ENCODE results near the gene RTKN.

RTKN gene

DNA sequence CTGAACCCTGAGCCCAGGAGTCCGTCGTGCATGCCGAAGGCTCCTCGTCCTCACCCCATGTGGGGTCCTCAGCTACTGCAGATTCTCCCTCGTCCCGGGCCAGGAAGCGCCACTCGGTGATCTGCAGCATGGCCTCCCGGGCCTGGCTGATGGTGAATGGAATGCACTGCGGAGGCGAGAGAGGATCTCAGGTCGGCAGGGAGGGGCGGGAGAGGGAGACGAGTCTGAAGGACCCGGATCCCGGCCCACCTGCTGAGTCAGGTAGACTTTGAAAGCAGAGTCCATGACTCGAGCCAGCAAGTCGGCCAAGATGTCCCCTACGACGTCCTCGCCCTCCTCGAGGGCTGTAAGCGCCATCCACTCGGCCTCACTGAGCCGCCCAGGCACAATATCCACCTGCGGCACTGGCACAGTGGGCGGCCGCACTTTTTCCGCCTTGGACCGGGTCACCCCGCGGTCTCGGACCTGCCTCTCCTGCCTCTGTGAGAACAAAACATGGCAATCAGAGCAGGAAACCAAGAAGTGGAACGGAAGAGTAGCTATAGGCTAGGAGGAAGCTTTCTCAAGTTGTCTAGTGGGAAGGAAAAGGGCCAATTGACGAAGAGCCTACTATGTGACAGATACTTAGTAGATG, 25.9 kb downstream of the RTKN start:
- DNase-seq = peak; percentile 84

DNA sequence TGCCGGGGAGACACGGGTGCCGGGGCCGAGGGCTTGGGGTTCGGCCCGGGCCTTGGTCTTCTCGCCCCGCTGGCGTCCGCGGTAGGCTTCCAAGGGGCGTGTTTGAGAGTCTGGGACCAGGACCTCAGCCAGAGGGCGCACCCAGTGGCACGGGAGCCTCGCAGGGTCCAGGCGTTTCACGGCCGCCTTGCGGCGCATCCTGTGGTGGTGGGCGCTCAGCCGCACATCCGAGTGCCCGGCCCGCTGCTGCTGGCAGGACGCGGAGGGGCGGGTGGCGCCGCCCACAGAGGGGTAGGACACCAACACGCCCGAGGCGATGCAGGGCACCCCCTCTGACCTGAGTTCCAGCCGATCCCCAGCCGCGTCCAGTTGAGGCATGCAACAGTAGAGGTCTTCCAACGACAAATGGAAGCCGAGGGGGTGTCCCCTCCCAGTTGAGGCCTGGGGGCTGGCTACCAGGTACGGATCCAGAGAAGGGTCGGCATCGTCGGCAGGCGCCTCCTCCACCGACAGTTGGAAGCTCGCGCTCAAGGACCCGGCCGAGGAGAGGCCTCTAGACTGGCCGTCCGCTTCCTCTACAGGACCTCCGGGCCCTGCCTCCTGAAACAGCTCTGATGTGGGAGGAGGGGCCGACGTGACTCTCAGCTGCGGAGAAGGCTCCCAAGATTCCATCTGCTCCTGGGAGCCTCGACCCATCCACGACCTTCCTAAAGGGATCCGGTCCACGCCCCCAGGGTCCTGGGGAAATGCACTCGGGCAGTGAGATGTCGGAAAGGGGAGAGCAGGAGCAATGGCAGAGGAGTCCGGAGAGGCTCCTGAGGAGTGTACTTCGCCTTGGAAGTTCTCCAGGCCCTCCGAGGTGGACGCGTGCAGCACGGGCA, 26.6 kb downstream of the RTKN start:
- peak; percentile 85 for DNase-seq

- DNase-seq = peak; percentile 69
Measured at GRCh38 chr2:74414441-74414840, 27.3 kb downstream of the RTKN start.

DNA sequence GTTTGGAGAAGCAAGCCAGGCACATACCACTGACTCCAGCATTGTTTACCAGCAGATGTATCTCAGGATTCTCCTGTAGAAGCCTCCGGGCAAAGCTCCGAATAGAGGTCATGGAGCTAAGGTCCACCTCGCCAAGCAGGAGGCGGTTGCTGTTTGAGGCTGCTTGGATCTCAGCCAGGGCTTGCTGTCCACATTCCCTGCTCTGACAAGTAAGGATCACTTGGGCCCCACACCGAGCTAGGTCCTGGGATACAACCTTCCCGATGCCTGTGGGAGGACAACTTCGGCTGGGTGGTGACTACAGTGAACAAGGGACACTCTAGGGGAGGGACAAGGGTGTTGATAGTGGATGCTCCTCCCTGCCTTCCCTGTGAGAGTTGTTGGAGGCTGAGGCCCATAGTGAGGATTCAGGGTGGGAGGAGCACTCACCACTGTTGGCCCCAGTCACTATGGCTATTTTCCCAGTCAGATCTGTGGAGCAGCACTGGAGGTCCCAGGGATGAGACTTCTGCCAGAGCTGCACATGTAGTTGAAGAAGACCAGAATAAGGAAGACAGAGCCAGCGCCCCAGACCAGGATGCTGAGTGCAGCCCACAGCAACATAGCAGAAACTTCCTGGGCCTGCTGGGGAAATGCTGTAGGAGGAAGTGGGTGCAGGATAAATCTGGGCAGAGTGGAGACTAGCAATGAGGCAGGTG, 28.6 kb downstream of the RTKN start:
- DNase-seq = no peak

- DNase-seq = no peak
Measured at GRCh38 chr2:74407682-74408081, 34.1 kb downstream of the RTKN start.

GRCh38 chr2:74406035-74406434, 35.7 kb downstream of the RTKN start:
- peak; percentile 73 for DNase-seq

DNA sequence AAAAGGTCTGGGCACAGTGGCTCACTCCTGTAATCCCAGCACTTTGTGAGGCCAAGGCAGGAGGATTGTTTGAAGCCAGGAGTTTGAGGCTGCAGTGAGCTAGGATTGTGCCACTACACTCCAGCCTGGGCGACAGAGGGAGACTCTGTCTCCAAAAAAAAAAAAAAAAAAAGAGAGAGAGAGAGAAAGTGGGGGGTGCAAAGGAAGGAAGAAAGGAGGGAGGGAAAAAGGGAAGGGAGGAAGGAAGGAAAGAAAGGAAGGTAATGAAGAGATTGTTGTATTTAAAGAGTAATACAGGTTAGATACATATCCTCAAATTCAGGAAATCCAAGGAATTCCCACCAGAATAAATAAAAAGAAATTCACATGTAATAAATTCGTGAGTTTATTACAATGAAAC, 39.8 kb downstream of the RTKN start:
- no peak for DNase-seq

DNA sequence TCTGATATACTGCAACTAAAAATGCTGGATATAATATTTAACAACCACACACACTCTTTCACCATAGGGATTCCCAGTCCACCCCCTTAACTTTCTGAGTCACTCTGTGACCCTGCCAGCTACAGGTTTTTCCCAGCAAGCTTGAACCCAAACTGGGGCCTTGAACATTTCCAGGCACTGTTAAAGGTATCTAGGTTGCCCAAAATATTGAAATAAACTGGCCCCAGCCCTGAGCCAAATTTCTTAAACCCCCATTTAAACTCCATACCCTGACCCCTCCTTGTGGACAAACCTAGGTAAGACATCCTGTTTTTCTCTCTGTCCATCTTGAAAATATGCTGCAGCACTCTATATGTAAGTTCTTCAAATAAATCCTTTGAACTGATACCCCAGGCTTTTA, 42.0 kb downstream of the RTKN start:
- peak; percentile 63 for DNase-seq

DNA sequence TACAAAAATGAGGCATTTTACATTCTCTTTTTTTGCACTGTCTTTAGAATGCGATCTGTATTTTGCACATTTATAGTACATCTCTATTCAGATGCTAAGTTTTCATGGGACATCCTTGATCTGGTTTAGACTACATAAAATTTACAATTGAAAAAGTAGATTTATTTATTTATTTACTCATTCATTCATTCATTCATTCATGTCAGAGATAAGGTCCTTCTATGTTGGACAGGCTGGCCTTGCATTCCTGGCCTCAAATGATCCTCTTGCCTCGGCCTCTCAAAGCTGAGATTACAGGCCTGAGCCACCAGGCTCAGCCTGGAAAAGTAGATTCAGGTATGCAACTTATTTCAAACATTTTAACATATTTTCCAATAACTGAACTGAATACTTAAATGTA, 45.6 kb downstream of the RTKN start:
- no peak for DNase-seq

- no peak for DNase-seq
Measured at GRCh38 chr2:74393525-74393924, 48.2 kb downstream of the RTKN start.

- DNase-seq = no peak
Measured at GRCh38 chr2:74392449-74392743, 49.3 kb downstream of the RTKN start.

DNA sequence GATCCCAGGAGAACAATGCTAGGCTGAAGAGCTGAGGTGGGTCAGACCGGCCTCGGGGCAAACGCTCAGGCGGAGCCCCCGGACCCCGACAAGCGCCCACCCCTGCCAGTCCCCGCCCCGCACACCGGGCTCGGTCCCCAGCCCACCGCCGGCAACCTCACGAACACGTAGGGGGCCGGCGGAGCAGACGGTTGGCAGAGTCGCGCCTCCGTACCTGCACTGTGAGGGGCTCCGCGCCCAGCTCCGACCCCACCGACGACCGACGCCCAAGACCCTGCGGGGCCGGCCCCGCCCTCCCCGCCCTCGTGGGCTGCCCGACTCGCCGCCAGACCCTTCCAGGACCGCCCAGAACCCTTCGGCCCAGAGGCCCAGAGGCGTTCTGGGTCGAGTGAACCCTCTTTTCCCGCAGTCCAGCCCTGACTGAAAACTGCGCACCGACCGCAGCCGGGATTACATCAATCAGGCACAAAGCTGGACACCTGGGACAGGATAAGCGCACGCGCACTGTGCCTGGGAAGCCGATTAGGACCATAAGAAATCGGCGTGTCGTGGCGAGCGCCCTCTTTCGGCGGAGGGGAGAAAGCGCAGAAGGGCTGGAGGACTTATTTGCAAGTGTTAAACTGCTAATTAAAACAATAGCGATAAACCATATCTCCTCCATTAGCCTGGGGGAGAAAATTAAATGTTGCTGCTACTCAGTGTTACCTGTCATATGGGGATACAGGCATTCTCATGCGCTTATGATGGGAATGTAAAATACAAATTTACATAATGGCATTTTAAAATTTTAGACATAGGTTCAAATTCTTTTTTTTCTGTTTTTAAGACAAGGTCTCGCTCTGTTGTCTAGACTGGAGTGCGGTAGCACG, 49.9 kb downstream of the RTKN start:
- DNase-seq = peak; percentile 95

DNA sequence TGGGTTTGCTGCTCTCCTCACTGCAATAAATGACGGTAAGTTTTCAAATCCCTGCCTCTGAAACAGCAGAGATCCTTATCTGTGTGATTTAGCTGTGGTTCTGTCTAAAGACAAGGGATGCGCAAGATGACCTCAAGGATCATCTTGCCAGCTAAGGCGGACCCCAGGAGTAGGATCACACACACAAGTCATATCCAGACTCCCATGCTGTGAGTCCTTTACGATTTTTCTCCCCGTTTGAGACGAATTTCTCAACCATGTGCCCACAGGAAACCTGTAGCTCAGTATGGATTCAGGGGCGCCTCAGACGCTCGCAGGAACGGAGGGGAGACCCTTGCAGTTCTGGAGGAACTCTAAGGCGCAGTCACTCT, 50.5 kb downstream of the RTKN start:
- DNase-seq = peak; percentile 56

- DNase-seq = no peak
Measured at GRCh38 chr2:74390606-74391005, 51.1 kb downstream of the RTKN start.

DNA sequence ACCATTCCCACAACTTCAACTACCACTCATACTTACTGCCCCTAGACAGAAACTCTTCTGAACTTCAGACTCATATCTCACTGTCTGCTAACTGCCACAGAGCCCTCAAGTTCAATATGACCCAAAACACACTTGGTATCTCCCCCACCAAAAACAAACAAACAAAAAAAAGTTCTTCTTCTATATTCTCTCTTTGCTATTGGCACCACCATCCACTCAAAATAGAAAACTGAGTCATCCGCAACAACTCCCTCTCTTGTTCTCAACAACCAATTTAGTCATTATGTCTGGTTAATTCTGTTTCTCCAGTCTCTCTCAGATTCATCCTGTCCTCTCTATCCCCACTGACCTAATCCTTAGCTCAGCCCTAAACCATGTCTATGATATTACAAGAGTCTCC, 54.4 kb downstream of the RTKN start:
- no peak for DNase-seq

DNA sequence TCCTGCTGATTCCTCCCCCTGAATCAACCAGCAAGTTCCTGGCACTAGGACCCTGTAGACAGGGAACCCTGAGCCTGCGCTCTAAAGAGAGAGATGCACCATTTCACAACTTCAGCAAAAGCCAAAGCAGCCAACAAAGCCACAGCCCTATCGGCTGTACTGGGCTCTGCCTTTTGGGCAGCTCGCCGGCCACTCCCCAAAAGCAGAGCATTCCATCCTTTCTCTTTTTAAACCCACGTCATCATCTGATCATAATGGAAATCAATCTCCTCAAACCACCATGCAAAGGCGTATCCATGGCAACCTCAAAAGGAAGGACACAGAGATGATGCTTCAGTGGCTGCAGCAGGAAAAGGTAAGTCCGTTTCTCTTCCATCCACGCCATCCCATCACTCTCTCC, 56.3 kb downstream of the RTKN start:
- no peak for DNase-seq

DNA sequence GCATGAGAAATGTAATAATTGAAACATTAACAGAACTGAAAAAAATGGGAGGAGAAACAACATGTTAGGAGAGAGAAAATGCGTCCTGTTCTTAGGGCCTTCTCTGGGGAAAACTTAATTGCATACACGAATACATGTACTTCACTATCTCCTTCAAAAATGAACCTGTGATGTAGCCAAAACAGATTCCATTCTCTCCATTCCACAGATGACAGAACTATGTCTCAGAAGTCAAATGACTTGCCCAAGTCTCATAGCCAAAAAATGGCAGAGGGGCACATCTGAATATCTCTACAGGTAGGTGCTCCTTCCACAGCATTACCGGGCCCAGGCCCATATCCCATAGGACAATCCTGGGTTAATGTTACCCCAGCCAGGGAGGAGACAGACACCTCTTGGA, 57.7 kb downstream of the RTKN start:
- no peak for DNase-seq

DNA sequence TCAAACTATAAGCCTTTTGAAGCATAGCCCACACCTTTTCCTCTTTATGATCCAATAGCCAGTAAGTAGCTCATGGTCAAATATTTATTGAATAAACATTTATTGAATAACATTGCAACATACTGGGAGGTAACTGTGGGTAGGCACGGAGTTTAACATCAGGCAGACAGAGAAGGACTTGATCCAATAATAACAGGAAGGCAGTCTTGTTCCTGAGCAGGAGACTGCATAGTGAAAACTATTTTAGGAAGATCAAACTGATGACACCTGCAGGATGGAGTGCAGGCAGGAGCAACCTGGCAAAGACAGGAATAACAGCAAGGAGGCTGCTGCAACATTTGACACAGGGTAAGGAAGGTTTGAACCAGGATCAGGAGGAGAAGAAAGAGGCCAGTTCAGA, 58.5 kb downstream of the RTKN start:
- peak; percentile 53 for DNase-seq

- DNase-seq = no peak
Measured at GRCh38 chr2:74381751-74382150, 60.0 kb downstream of the RTKN start.

DNA sequence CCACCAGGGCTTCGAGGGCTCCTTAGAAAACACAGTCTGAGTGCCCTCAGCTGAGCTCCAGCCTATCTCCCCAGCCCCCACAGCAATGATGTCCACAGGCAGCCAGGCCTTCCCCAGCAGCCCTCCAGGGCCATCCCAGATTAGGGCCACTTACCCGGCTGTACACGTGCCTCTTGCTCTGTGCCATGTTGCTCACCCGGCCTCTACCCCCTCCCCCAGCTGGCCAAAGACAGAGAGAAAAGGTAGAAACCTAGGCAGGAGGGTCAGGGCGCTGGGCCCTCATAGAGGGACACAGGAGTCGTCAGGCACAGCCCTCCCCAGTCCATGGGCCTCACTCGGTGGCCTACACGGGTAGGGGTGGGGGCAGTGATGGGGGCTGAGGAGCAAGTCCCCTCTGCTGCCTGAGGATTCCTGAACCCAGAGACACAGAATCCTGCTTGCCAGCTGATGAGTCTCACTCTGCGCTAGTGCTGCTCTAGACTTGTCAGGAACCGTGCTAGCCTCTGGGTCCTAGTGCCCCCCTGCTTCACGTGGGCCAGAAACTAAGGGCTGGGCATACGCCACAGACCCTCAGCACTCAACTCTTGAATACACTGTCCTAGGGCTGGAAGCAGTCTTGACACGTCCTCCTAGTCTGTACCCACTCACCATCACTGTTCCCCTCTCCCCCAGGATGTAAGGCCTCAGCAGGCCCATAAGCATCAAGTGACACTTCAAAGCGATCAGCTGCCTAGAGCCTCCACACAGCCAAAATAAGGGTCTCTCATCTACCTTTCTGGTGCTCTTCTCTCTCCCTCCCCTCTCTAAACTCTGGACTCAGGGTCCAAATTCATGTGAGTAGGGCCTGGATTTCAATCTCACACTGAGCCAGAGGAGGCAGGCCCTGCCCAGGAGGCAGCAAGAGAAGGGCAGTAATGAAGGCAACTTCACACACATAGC, 61.6 kb downstream of the RTKN start, which contains the start of gene DCTN1:
Gene DCTN1, minus strand, starts transcription at position 461 of the 939 bp plus-strand sequence. Its CDS starts 274 bp downstream, at position 187.
- peak; percentile 13 for DNase-seq

GRCh38 chr2:74378007-74378406, 63.7 kb downstream of the RTKN start:
- DNase-seq = no peak

GRCh38 chr2:74375838-74376237, 65.9 kb downstream of the RTKN start:
- no peak for DNase-seq
